Measurements from ENCODE around the gene MYH13. TPM values are rescaled to one million over a fixed set of nuclear protein-coding genes. Genes with fewer than 3 reads are reported as not detected.

MYH13 gene
- under 1 TPM in 3 of 7 donors, not detected in 4; 0.06 to 0.19 (median 0.07) TPM for total RNA-seq
- under 1 TPM in 2 of 3 donors, not detected in 1; 0.02 to 0.03 TPM for polyA plus RNA-seq
- long read RNA-seq, donor 1 = 0 reads
- long read RNA-seq, donor 2 = 0 reads

DNA sequence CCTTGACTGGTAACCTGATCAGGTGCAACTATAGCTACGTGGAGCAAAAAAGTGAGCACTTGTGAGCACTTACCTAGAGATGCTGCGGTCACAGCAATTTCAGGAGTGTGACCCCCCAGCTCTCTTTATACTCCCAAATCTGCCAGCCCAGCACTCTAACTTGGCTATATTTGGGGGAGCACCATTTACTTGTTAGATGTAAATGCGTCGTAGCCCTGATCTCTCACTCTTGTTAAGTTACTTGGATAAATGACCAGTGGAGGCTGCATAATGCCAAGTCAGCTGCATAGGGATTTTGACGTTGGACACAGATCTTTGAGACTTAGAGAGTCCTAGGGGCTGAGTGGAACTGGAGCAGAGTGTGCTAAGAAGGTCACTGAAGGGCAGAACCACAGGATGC is at the start of gene MYH13:
Gene MYH13, minus strand, starts transcription at position 101 of the 400 bp plus-strand sequence. CDS start 8,476 bp downstream, outside the sequence.
- Histone ChIP-seq H3K27ac (no peak within 1 kb of the TSS), H3K9me3 (no peaks in the 10 kb centered on the region), H3K4me3 (no peak within 1 kb of the TSS), H3K27me3 (replicated peaks in 1 of 7) (no peaks in the 10 kb centered on the region), H3K4me1 (no peaks in the 10 kb centered on the region), H3K36me3 (no peaks in the 10 kb centered on the region)
- 83 to 87% (median 83%) methylated on average over 5 of the region's 5 CpGs for WGBS, 5 donors
- DNase-seq = no peak
- intact Hi-C loops (cut with DNase I; ENCODE audit: low total_unique reads) = no loop called here
- TF ChIP-seq POLR2AphosphoS5 (IDR thresholded peaks at IDR 0.05) (no peak), POLR2A (IDR thresholded peaks at IDR 0.05) (no peak)
- TF ChIP-seq, protein P1, sequence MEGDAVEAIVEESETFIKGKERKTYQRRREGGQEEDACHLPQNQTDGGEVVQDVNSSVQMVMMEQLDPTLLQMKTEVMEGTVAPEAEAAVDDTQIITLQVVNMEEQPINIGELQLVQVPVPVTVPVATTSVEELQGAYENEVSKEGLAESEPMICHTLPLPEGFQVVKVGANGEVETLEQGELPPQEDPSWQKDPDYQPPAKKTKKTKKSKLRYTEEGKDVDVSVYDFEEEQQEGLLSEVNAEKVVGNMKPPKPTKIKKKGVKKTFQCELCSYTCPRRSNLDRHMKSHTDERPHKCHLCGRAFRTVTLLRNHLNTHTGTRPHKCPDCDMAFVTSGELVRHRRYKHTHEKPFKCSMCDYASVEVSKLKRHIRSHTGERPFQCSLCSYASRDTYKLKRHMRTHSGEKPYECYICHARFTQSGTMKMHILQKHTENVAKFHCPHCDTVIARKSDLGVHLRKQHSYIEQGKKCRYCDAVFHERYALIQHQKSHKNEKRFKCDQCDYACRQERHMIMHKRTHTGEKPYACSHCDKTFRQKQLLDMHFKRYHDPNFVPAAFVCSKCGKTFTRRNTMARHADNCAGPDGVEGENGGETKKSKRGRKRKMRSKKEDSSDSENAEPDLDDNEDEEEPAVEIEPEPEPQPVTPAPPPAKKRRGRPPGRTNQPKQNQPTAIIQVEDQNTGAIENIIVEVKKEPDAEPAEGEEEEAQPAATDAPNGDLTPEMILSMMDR (IDR thresholded peaks at IDR 0.05 in 8 of 11, conservative IDR thresholded peaks at IDR 0.05 in 3 of 11) = no peak

DNA sequence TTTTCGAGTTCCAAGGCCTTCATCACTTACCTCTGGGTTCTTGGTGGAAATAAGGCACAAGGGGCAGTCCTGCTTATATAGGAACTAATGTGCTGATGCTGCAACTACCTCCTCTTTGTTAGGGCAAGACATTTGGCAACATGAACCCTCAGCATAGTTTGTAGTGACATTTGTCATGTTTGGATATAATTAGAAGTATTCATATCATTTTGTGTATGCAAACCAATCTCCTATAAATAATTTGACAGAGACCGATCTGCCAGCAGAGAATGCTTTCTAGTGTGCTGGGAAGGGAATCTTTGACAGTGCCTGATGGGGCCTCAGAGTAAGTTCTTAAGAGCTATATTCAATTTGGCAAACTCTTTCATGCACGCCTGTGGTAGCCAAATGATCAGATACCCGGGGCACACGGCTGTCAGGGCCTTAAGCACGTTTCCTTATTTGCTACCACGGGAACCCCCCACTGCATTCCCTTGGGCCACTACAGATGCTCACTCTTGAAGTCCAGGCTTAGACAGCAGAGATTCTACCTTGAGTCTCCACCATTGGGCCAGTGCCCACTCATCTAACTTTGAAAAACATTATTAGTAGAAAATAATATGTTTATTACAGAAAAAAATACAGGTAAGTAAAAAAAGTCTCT is 49.2 kb upstream of the MYH13 start, which contains the start of gene MYH8:
Gene MYH8, minus strand, starts transcription at position 51 of the 643 bp plus-strand sequence. CDS start 1,723 bp downstream, outside the sequence.
- Histone ChIP-seq H3K27ac (no peak within 1 kb of the TSS), H3K4me1 (no peaks in the 10 kb centered on the region), H3K27me3 (replicated peaks in 1 of 7) (no peaks in the 10 kb centered on the region), H3K9me3 (no peaks in the 10 kb centered on the region), H3K36me3 (no peaks in the 10 kb centered on the region), H3K4me3 (no peak within 1 kb of the TSS)
- TF ChIP-seq, protein P1 (IDR thresholded peaks at IDR 0.05 in 8 of 11, conservative IDR thresholded peaks at IDR 0.05 in 3 of 11) = no peak
- intact Hi-C loops (cut with DNase I; ENCODE audit: low total_unique reads) = no loop called here
- WGBS, 5 donors = 57 to 73% (median 66%) methylated on average over 7 of the region's 7 CpGs
- DNase-seq = no peak

DNA sequence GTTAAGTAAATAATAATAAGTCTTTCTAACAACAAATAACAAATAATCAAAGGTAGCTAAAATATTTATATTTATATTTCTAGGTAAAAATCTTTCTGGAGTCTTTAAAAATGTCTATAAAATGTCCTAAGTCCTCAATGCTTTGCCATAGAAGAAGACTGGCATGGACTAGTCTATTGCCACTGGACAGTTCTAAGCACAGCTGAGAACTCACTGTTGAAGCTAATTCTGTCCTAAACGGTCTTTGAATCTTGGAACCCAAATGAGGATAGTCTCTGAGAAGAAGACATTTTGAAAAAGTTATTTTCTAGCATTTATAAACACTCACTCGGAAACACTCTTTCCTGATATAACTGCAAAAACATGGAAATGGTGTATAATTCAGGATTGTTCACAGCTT is 48.4 kb upstream of the MYH13 start:
- no peak for TF ChIP-seq POLR2AphosphoS5 (IDR thresholded peaks at IDR 0.05)
- TF ChIP-seq POLR2A (IDR thresholded peaks at IDR 0.05) = no peak
- TF ChIP-seq, protein P1 (IDR thresholded peaks at IDR 0.05 in 8 of 11, conservative IDR thresholded peaks at IDR 0.05 in 3 of 11) = no peak
- DNase-seq = no peak
- no peaks in the 10 kb centered on the region for H3K4me1 ChIP-seq
- no peak overlapping the region for H3K4me3 ChIP-seq
- H3K9me3 ChIP-seq = no peaks in the 10 kb centered on the region
- no peak overlapping the region for H3K27ac ChIP-seq
- H3K36me3 ChIP-seq = no peaks in the 10 kb centered on the region
- intact Hi-C loops (cut with DNase I; ENCODE audit: low total_unique reads) = no loop called here
- no peaks in the 10 kb centered on the region for H3K27me3 ChIP-seq (replicated peaks in 1 of 7)
- 75 to 85% (median 76%) methylated on average over 2 of the region's 2 CpGs for WGBS, 5 donors

DNA sequence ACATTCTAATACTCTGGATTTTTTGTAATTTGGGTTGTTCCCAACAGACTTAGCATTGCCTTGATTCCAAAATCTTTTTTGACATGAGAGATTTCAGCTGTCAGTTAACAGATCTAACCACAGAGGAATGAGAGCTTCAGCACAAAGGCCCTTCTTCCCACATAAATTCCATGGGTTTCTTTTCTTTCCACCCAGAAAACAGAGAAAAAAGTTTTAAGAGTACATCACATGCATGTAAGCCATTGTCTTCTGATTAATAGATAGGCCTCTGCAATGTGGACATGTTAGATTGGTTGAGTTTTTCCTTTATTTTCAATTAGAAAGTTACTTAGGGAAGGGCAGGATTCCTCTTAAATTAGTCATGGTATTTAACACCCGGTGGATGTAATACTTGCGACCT is 48.0 kb upstream of the MYH13 start:
- no peaks in the 10 kb centered on the region for H3K4me1 ChIP-seq
- WGBS, 5 donors = 80 to 91% (median 90%) methylated on average over 2 of the region's 2 CpGs
- H3K27ac ChIP-seq = no peak overlapping the region
- DNase-seq = no peak
- TF ChIP-seq POLR2A (IDR thresholded peaks at IDR 0.05) (no peak), POLR2AphosphoS5 (IDR thresholded peaks at IDR 0.05) (no peak)
- TF ChIP-seq, protein P1 (IDR thresholded peaks at IDR 0.05 in 8 of 11, conservative IDR thresholded peaks at IDR 0.05 in 3 of 11) = no peak
- no peaks in the 10 kb centered on the region for H3K27me3 ChIP-seq (replicated peaks in 1 of 7)
- no peaks in the 10 kb centered on the region for H3K36me3 ChIP-seq
- intact Hi-C loops (cut with DNase I; ENCODE audit: low total_unique reads) = no loop called here
- no peak overlapping the region for H3K4me3 ChIP-seq
- no peaks in the 10 kb centered on the region for H3K9me3 ChIP-seq
